Right lobe of liver (tissue), 4 donors: ENCODE results near the gene CBR1.

Source experiments
- CTCF ChIP-seq, 4 donors: fragments of 200-600 bp in 3 of 4; fragments of 450-650 bp in 1 of 4; IDR thresholded peaks; one replicate each; pipeline versions ENCODE4 v1.5.1 to v1.8.0; 2016 to 2022; ENCODE audit warnings: antibody characterized with exemption in 4 of 4, mild to moderate bottlenecking in 2 of 4
- POLR2A ChIP-seq: fragments of 450-650 bp; IDR thresholded peaks from one replicate; pipeline ENCODE4 v1.6.1; 2017; ENCODE audit warnings: antibody characterized with exemption, mild to moderate bottlenecking
- donor health status: DM: no; HTN: no; CAD: no.
- donor health status: DM: no; HTN: no; CAD: no.
- donor health status: DM: no; HTN: yes; CAD: no.

- TF ChIP-seq POLR2A, result no peak
- no peak for TF ChIP-seq CTCF (IDR thresholded peaks at IDR 0.05)
These were observed 37.0 kb upstream of the CBR1 start for GRCh38 chr21:36032647-36033406.
